H9 (cell line): ENCODE results near the gene KNG1. TPM values are rescaled to one million over a fixed set of nuclear protein-coding genes. Genes with fewer than 3 reads are reported as not detected.
A peak's percentile ranks its signal among the peaks of the same experiment; 100 is the strongest.

Experiments used
- DNase-seq: peaks from one replicate; pipeline ENCODE4 v3.0.0-alpha.2; 2017
- H2AFZ ChIP-seq: one replicate; pipeline ENCODE4 v1.6.1; 2013; ENCODE audit warnings: mild to moderate bottlenecking, low read length, control low read depth, moderate library complexity
- H2AK5ac ChIP-seq: 2 replicates; pipeline ENCODE4 v1.6.1; 2013; ENCODE audit warnings: low read length, control low read depth, mixed read lengths; ENCODE audit not compliant: insufficient read length
- H2BK120ac ChIP-seq: one replicate; pipeline ENCODE4 v1.6.1; 2013; ENCODE audit warnings: low read depth, mild to moderate bottlenecking, low read length, control low read depth, inconsistent platforms; ENCODE audit not compliant: poor library complexity, severe bottlenecking
- H2BK12ac ChIP-seq: 2 replicates; pipeline ENCODE4 v1.6.1; 2013; ENCODE audit warnings: low read length, control low read depth, mixed read lengths, low read depth; ENCODE audit not compliant: insufficient read length
- H2BK15ac ChIP-seq: 2 replicates; pipeline ENCODE4 v1.6.1; 2013; ENCODE audit warnings: low read depth, low read length, control low read depth
- H2BK20ac ChIP-seq: one replicate; pipeline ENCODE4 v1.6.1; 2013; ENCODE audit warnings: low read depth, mild to moderate bottlenecking, low read length, control low read depth, inconsistent platforms; ENCODE audit not compliant: poor library complexity, severe bottlenecking
- H2BK5ac ChIP-seq: 2 replicates; pipeline ENCODE4 v1.6.1; 2013; ENCODE audit warnings: low read length, control low read depth, mixed read lengths; ENCODE audit not compliant: insufficient read length
- H3K14ac ChIP-seq: 2 replicates; pipeline ENCODE4 v1.6.1; 2013; ENCODE audit warnings: low read length, control low read depth; ENCODE audit not compliant: insufficient read depth
- H3K18ac ChIP-seq: 2 replicates; pipeline ENCODE4 v1.6.1; 2013; ENCODE audit warnings: low read depth, mild to moderate bottlenecking, mixed read lengths, low read length, control low read depth; ENCODE audit not compliant: insufficient read length
- H3K23ac ChIP-seq: 2 replicates; pipeline ENCODE4 v1.6.1; 2013; ENCODE audit warnings: low read length, control low read depth, mixed read lengths, low read depth; ENCODE audit not compliant: insufficient read length
- H3K23me2 ChIP-seq: 2 replicates; pipeline ENCODE4 v1.6.1; 2013; ENCODE audit warnings: low read depth, mild to moderate bottlenecking, mixed read lengths, low read length, control low read depth; ENCODE audit not compliant: insufficient read length, poor library complexity, severe bottlenecking
- H3K27ac ChIP-seq: 2 replicates; pipeline ENCODE4 v1.5.1; 2013; ENCODE audit warnings: low read length, control low read depth, mixed read lengths, low read depth; ENCODE audit not compliant: insufficient read length
- H3K27me3 ChIP-seq: 2 replicates; pipeline ENCODE4 v1.6.1; 2013; ENCODE audit warnings: low read length, control low read depth, inconsistent platforms; ENCODE audit not compliant: insufficient read depth
- H3K4ac ChIP-seq: 2 replicates; pipeline ENCODE4 v1.6.1; 2013; ENCODE audit warnings: low read depth, mild to moderate bottlenecking, control low read depth, inconsistent platforms, low read length, moderate library complexity
- H3K4me1 ChIP-seq: 2 replicates; pipeline ENCODE4 v1.6.1; 2013; ENCODE audit warnings: low read length, control low read depth, inconsistent platforms; ENCODE audit not compliant: insufficient read depth
- H3K4me2 ChIP-seq: 2 replicates; pipeline ENCODE4 v1.6.1; 2013; ENCODE audit warnings: low read length, control low read depth, mixed read lengths; ENCODE audit not compliant: insufficient read length, insufficient read depth
- H3K56ac ChIP-seq: 2 replicates; pipeline ENCODE4 v1.6.1; 2013; ENCODE audit warnings: low read depth, mild to moderate bottlenecking, mixed read lengths, low read length, control low read depth; ENCODE audit not compliant: insufficient read length
- H3K79me1 ChIP-seq: 2 replicates; pipeline ENCODE4 v1.6.1; 2013; ENCODE audit warnings: low read depth, mild to moderate bottlenecking, moderate library complexity, low read length, control low read depth, inconsistent platforms; ENCODE audit not compliant: insufficient read depth, poor library complexity, severe bottlenecking
- H3K79me2 ChIP-seq: 2 replicates; pipeline ENCODE4 v1.6.1; 2013; ENCODE audit warnings: low read length, control low read depth, inconsistent platforms; ENCODE audit not compliant: insufficient read depth
- H3K9ac ChIP-seq: 2 replicates; pipeline ENCODE4 v1.6.1; 2013; ENCODE audit warnings: low read length, control low read depth, mixed read lengths; ENCODE audit not compliant: insufficient read length; ENCODE audit errors: extremely low read depth
- H3K9me3 ChIP-seq: one replicate; pipeline ENCODE4 v1.6.1; 2013; ENCODE audit warnings: low read depth, low read length, inconsistent platforms; ENCODE audit not compliant: control insufficient read depth
- H3T11ph ChIP-seq: one replicate; pipeline ENCODE4 v1.6.1; 2013; ENCODE audit warnings: mild to moderate bottlenecking, low read length, control low read depth, inconsistent platforms
- H4K20me1 ChIP-seq: one replicate; pipeline ENCODE4 v1.6.1; 2013; ENCODE audit not compliant: control insufficient read depth, insufficient read length, insufficient read depth
- H4K5ac ChIP-seq: 2 replicates; pipeline ENCODE4 v1.6.1; 2013; ENCODE audit warnings: low read depth, mild to moderate bottlenecking, mixed read lengths, low read length, control low read depth; ENCODE audit not compliant: insufficient read length
- H4K8ac ChIP-seq: replicated peaks from 2 replicates; pipeline ENCODE4 v1.6.1; 2013; ENCODE audit warnings: low read length, control low read depth, mixed read lengths, low read depth; ENCODE audit not compliant: insufficient read length
- H4K91ac ChIP-seq: 2 replicates; pipeline ENCODE4 v1.6.1; 2013; ENCODE audit warnings: low read depth, mild to moderate bottlenecking, moderate library complexity, mixed read lengths, low read length, control low read depth; ENCODE audit not compliant: insufficient read length
- H3K27ac Mint-ChIP-seq, 3 experiments: 2 replicates in 2 of 3; 3 replicates in 1 of 3; pipeline ENCODE4 v1.8.0; 2020 to 2021; ENCODE audit warnings: mixed read lengths in 3 of 3, mild to moderate bottlenecking in 1 of 3, moderate library complexity in 1 of 3
- H3K27me3 Mint-ChIP-seq: 2 replicates; pipeline ENCODE4 v1.8.0; 2021; ENCODE audit warnings: low read depth, mild to moderate bottlenecking, moderate library complexity, mixed read lengths
- H3K36me3 Mint-ChIP-seq, 3 experiments: 2 replicates in 2 of 3; 3 replicates in 1 of 3; pipeline ENCODE4 v1.8.0; 2020 to 2021; ENCODE audit warnings: low read depth in 3 of 3, mixed read lengths in 3 of 3; ENCODE audit not compliant: insufficient read depth in 1 of 3
- H3K4me1 Mint-ChIP-seq, 2 experiments: 2 replicates each; pipeline ENCODE4 v1.8.0; 2020; ENCODE audit warnings: mixed read lengths in 2 of 2
- H3K4me3 Mint-ChIP-seq, 2 experiments: 2 replicates in 1 of 2; 3 replicates in 1 of 2; pipeline ENCODE4 v1.8.0; 2020 to 2021; ENCODE audit warnings: mild to moderate bottlenecking in 2 of 2, mixed read lengths in 2 of 2, moderate library complexity in 1 of 2
- H3K9me3 Mint-ChIP-seq, 2 experiments: 2 replicates in 1 of 2; 3 replicates in 1 of 2; pipeline ENCODE4 v1.8.0; 2020; ENCODE audit warnings: mild to moderate bottlenecking in 2 of 2, mixed read lengths in 2 of 2, moderate library complexity in 1 of 2
- WGBS: extraction: QIAGEN DNeasy Blood & Tissue Kit; methylation state at CpG from one replicate; pipeline ENCODE4 v1.1.7; 2013; ENCODE audit warnings: missing lambda C conversion rate, low lambda C conversion rate, mixed read lengths; ENCODE audit not compliant: insufficient read length; ENCODE audit errors: extremely low coverage; 5-methylcytosine and 5-hydroxymethylcytosine counted together
- total RNA-seq: library from RNA; stranded (reverse); gene quantifications from 2 replicates; pipeline ENCODE4 v1.2.1, GENCODE V29; 2021
- TF ChIP-seq, protein P1 (sequence below): fragments of 200-600 bp; sonication (generic); conservative IDR thresholded peaks from 3 replicates; pipeline ENCODE4 v1.8.0; 2021; ENCODE audit warnings: antibody characterized with exemption, mild to moderate bottlenecking

The KNG1 gene
- total RNA-seq, 1 experiment from 2014 or later = not detected

DNA sequence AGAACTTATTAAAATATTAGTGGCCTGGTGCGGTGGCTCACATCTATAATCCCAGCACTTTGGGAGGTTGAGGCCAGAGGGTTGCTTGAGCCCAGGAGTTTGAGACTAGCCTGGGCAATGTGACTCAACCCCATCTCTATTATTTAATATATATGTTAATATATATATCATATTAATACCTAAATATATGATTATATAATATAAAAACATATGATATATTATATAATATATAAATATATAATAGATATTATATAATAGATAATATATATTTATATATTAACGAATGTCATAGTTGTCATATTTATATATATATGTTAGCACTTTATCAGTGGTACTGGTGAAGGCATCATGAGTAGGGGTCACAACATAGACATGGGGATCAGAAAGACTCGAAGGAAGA lies 46.1 kb upstream of the KNG1 start:
- Histone ChIP-seq H3K56ac (no peak overlapping the region), H3K27ac (no peak overlapping the region), H2BK12ac (no peak overlapping the region), H2BK5ac (no peak overlapping the region), H2BK15ac (no peak overlapping the region), H3K23me2 (no peaks in the 10 kb centered on the region), H3K9ac (no peak overlapping the region), H3K79me1 (no peaks in the 10 kb centered on the region), H3K23ac (no peak overlapping the region), H3K79me2 (no peaks in the 10 kb centered on the region), H3K18ac (no peak overlapping the region), H3K4me2 (no peak overlapping the region), H3K4me1 (no peaks in the 10 kb centered on the region), H3T11ph (no peak overlapping the region), H4K20me1 (no peaks in the 10 kb centered on the region), H4K5ac (no peak overlapping the region), H2BK120ac (no peak overlapping the region), H2AK5ac (no peak overlapping the region), H4K91ac (no peak overlapping the region), H4K8ac (no peak overlapping the region), H3K4ac (no peak overlapping the region), H3K27me3 (no peaks in the 10 kb centered on the region), H2AFZ (no peak overlapping the region), H3K9me3 (no peaks in the 10 kb centered on the region), H3K14ac (no peak overlapping the region), H2BK20ac (peak overlapping the region; percentile 26)
- Mint-ChIP-seq H3K9me3 (no peaks in the 10 kb centered on the region), H3K27me3 (peaks cover 13% of the 10 kb centered on the region), H3K4me3 (no peak overlapping the region), H3K36me3 (no peaks in the 10 kb centered on the region), H3K4me1 (peaks cover 0 to 12% of the 10 kb centered on the region in 2 experiments; a peak in 2 of 4 replicates), H3K27ac (no peak overlapping the region)
- WGBS = no CpG with 5 or more reads among the region's 3 CpGs
- DNase-seq = no peak
- TF ChIP-seq, protein P1, sequence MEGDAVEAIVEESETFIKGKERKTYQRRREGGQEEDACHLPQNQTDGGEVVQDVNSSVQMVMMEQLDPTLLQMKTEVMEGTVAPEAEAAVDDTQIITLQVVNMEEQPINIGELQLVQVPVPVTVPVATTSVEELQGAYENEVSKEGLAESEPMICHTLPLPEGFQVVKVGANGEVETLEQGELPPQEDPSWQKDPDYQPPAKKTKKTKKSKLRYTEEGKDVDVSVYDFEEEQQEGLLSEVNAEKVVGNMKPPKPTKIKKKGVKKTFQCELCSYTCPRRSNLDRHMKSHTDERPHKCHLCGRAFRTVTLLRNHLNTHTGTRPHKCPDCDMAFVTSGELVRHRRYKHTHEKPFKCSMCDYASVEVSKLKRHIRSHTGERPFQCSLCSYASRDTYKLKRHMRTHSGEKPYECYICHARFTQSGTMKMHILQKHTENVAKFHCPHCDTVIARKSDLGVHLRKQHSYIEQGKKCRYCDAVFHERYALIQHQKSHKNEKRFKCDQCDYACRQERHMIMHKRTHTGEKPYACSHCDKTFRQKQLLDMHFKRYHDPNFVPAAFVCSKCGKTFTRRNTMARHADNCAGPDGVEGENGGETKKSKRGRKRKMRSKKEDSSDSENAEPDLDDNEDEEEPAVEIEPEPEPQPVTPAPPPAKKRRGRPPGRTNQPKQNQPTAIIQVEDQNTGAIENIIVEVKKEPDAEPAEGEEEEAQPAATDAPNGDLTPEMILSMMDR = no peak
